Stomach (tissue), 9 donors: ENCODE measurements around the gene SGSH. TPM values are rescaled to one million over a fixed set of nuclear protein-coding genes. Genes with fewer than 3 reads are reported as not detected.
A peak's percentile ranks its signal among the peaks of the same experiment; 100 is the strongest.

Source experiments
- DNase-seq, 2 donors: peaks; one replicate each; pipeline versions ENCODE4 v3.0.0 to v3.0.0-alpha.2; 2013 to 2019
- H3K27ac ChIP-seq, 5 donors: fragments of 200-600 bp in 4 of 5; sonication (generic) in 4 of 5; one replicate each; pipeline ENCODE4 v1.5.1; 2013 to 2019; ENCODE audit warnings: mild to moderate bottlenecking in 1 of 5, moderate library complexity in 1 of 5
- H3K27me3 ChIP-seq, 3 donors: fragments of 200-600 bp; sonication (generic); one replicate each; pipeline ENCODE4 v1.5.1; 2017 to 2019; ENCODE audit warnings: mixed run types in 1 of 3
- H3K36me3 ChIP-seq, 4 donors: fragments of 200-600 bp; sonication (generic); 1 replicate in 3 of 4; 2 replicates in 1 of 4; pipeline ENCODE4 v1.5.1; 2016 to 2019
- H3K4me1 ChIP-seq, 4 donors: fragments of 200-600 bp; sonication (generic); one replicate each; pipeline ENCODE4 v1.5.1; 2016 to 2019
- H3K4me3 ChIP-seq, 4 donors: fragments of 200-600 bp; sonication (generic) in 3 of 4; one replicate each; pipeline ENCODE4 v1.5.1; 2016 to 2019; ENCODE audit warnings: mild to moderate bottlenecking in 1 of 4
- H3K9me3 ChIP-seq, 4 donors: fragments of 200-600 bp; sonication (generic); one replicate each; pipeline ENCODE4 v1.5.1; 2016 to 2019
- CTCF ChIP-seq, 7 experiments: fragments of 450-650 bp in 4 of 7; fragments of 200-600 bp in 3 of 7; sonication (generic) in 3 of 7; IDR thresholded peaks; one replicate each; pipeline ENCODE4 v1.5.1; 2016 to 2019; ENCODE audit warnings: antibody characterized with exemption in 7 of 7, control low read depth in 2 of 7, mild to moderate bottlenecking in 1 of 7
- EP300 ChIP-seq: sonication (generic); formaldehyde crosslinking; IDR thresholded peaks from one replicate; pipeline ENCODE4 v1.6.1; 2017; ENCODE audit warnings: antibody characterized with exemption
- POLR2A ChIP-seq, 4 donors: fragments of 450-650 bp; IDR thresholded peaks; one replicate each; pipeline ENCODE4 v1.6.1; 2016; ENCODE audit warnings: antibody characterized with exemption in 4 of 4, control low read depth in 2 of 4, mild to moderate bottlenecking in 1 of 4, moderate library complexity in 1 of 4
- POLR2AphosphoS5 ChIP-seq, 3 donors: sonication (generic); formaldehyde crosslinking; IDR thresholded peaks; one replicate each; pipeline ENCODE4 v1.6.1; 2016; ENCODE audit warnings: antibody characterized with exemption in 3 of 3
- WGBS, 5 donors: extraction: QIAGEN DNeasy Blood & Tissue Kit in 3 of 5; methylation state at CpG; one replicate each; pipeline versions ENCODE4 v1.1.5 to v1.1.7; 2013 to 2018; 5-methylcytosine and 5-hydroxymethylcytosine counted together
- intact Hi-C: fragments of 100-400 bp; cut with DNase I; formaldehyde crosslinking; loops from one replicate; pipeline ENCODE4 v1.15.1; 2023; ENCODE audit warnings: low total_unique reads
- polyA plus RNA-seq, 3 donors: library from polyadenylated mRNA; stranded (reverse); fragments of 200-250 nt; gene quantifications; one replicate each; pipeline ENCODE4 v1.2.3, GENCODE V29; 2013
- total RNA-seq, 5 donors: library from RNA; depleted of rRNA; stranded (reverse); fragments of >200 nt; gene quantifications; one replicate each; pipeline versions ENCODE4 v1.1.0 to v1.2.3, GENCODE V29; 2014 to 2016
- donor health status: healthy with polysubstance abuse.
- donor health status: Bipolar disorder and iron deficiency.
- donor health status: healthy.

Gene SGSH
- total and polyA plus RNA-seq, 8 donors, result 15.7 to 307 (median 41.5) TPM

GRCh38 chr17:80218391-80218790, 1.7 kb downstream of the SGSH start:
- no peak for TF ChIP-seq POLR2AphosphoS5 (IDR thresholded peaks at IDR 0.05)
- no peak for TF ChIP-seq CTCF (IDR thresholded peaks at IDR 0.05)
- TF ChIP-seq POLR2A (IDR thresholded peaks at IDR 0.05), result no peak
- TF ChIP-seq EP300, result no peak

GRCh38 chr17:80217703-80218362, 2.3 kb downstream of the SGSH start:
- intact Hi-C loops, result no loop called here
- Histone ChIP-seq H3K4me1 (peaks cover 17 to 48% (median 45%) of the 10 kb centered on the region in 4 donors), H3K27me3 (no peaks in the 10 kb centered on the region), H3K4me3 (no peak overlapping the region), H3K9me3 (no peaks in the 10 kb centered on the region), H3K27ac (no peak overlapping the region), H3K36me3 (peaks cover 0 to 58% (median 53%) of the 10 kb centered on the region in 4 donors)
- no peak for DNase-seq
- TF ChIP-seq POLR2AphosphoS5 (IDR thresholded peaks at IDR 0.05) (no peak), POLR2A (IDR thresholded peaks at IDR 0.05) (no peak), CTCF (IDR thresholded peaks at IDR 0.05) (no peak), EP300 (no peak)
- 94 to 97% (median 95%) methylated on average over 13 of the region's 13 CpGs for WGBS, 5 donors

More at GRCh38 chr17:80218391-80218790, 1.7 kb downstream of the SGSH start:
- H3K9me3 ChIP-seq, result no peaks in the 10 kb centered on the region
- peaks cover 0 to 54% (median 50%) of the 10 kb centered on the region in 4 donors for H3K36me3 ChIP-seq
- no peak overlapping the region for H3K4me3 ChIP-seq
- no peak for DNase-seq
- peaks cover 17 to 46% (median 44%) of the 10 kb centered on the region in 4 donors for H3K4me1 ChIP-seq
- WGBS, 5 donors, result 84 to 97% (median 93%) methylated on average over 7 of the region's 7 CpGs
- H3K27me3 ChIP-seq, result no peaks in the 10 kb centered on the region
- peak overlapping the region in 1 of 5 donors; percentile 93 for H3K27ac ChIP-seq
- intact Hi-C loops, result no loop called here

- 95 to 98% (median 97%) methylated on average over 35 to 40 of the region's 40 CpGs for WGBS, 5 donors
- DNase-seq, result no peak
- TF ChIP-seq EP300 (no peak), POLR2A (IDR thresholded peaks at IDR 0.05) (no peak), POLR2AphosphoS5 (IDR thresholded peaks at IDR 0.05) (no peak), CTCF (IDR thresholded peaks at IDR 0.05) (no peak)
- Histone ChIP-seq H3K9me3 (no peaks in the 10 kb centered on the region), H3K36me3 (peaks cover 8 to 65% (median 62%) of the 10 kb centered on the region in 4 donors), H3K4me3 (no peak overlapping the region), H3K4me1 (peaks cover 17 to 39% (median 36%) of the 10 kb centered on the region in 4 donors), H3K27me3 (no peaks in the 10 kb centered on the region), H3K27ac (no peak overlapping the region)
- intact Hi-C loops, result no loop called here
These were observed 3.4 kb downstream of the SGSH start for GRCh38 chr17:80216473-80217456.

GRCh38 chr17:80214878-80215210, 5.3 kb downstream of the SGSH start:
- TF ChIP-seq POLR2AphosphoS5 (IDR thresholded peaks at IDR 0.05), result no peak
- no peak for TF ChIP-seq POLR2A (IDR thresholded peaks at IDR 0.05)
- no peak for TF ChIP-seq EP300
- TF ChIP-seq CTCF (IDR thresholded peaks at IDR 0.05), result no peak
- Histone ChIP-seq H3K9me3 (no peaks in the 10 kb centered on the region), H3K27me3 (no peaks in the 10 kb centered on the region), H3K4me3 (no peak overlapping the region), H3K4me1 (peaks cover 12 to 28% (median 20%) of the 10 kb centered on the region in 4 donors), H3K36me3 (peaks cover 21 to 85% (median 81%) of the 10 kb centered on the region in 4 donors), H3K27ac (no peak overlapping the region)
- DNase-seq, result no peak
- WGBS, 5 donors, result 83 to 96% (median 94%) methylated on average over 7 to 17 of the region's 17 CpGs
- intact Hi-C loops, result no loop called here
